GM10847 (cell line): ENCODE measurements around the gene YPEL2.

Experiments
- POLR2A ChIP-seq: IDR thresholded peaks from 2 replicates; pipeline ENCODE4 v1.6.1; 2011; ENCODE audit not compliant: insufficient read length; ENCODE audit errors: extremely low read depth

Gene YPEL2, protein sequence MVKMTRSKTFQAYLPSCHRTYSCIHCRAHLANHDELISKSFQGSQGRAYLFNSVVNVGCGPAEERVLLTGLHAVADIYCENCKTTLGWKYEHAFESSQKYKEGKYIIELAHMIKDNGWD

DNA sequence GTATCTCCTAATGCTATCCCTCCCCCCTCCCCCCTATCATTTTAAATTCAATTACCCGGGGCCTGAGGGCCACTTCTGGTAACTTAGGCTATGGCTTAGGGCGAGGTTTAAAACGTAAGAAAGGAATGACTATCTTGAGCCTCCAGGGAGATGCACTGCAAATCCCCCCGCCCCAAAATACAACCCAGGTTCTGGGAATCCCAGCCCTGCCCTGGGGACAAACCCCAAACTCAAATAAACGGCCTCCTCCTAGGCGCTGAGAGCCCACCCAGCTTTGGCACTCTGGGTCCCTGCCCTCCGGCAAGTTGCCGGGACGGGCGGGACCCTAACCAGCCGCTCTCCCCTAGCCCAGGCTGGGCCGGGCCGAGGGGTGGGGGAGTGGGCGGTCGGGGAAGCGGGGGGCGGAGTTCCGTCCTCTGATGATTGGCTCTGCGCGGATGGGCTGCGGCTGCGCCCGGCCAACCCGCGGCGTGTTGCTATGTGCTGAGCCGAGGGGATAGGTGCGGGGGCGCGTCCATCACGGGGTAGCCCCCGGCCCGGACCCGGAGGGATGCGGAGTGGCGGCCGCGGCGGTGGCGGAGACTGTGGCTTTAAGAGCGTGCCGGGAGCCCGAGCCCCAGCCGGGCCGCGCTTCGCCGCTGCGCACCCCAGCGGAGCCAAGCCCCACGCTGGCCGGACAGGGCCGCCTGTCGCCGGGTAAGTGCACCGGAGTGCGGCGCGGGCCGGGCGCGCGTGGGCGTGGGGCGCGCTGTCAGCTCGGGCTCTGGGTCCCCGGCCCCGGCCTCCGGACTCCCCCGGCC is at the start of gene YPEL2:
Gene YPEL2 (plus strand): TSS at position 527 of the 800 bp plus-strand sequence. CDS start 21,755 bp downstream, outside the sequence.
- TF ChIP-seq POLR2A: no peak

DNA sequence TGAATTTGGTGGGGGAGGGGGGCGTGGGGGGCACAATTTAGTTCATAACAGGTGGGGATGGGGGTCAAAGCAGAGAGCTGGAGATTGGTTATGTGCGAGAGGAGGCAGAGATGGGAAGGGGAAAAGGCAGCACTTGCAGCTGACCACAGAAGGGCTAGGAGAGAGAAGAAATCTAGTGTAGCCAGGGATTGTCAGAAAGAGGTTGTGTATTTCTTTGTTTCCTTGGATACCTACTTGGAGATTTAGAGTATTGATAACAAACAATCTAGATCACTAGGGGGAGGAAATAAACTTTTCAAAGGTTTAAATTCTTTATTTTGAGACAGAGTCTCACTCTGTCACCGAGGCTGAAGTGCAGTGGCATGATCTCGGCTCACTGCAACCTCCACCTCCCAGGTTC is 47.1 kb upstream of the YPEL2 start:
- no peak for TF ChIP-seq POLR2A

DNA sequence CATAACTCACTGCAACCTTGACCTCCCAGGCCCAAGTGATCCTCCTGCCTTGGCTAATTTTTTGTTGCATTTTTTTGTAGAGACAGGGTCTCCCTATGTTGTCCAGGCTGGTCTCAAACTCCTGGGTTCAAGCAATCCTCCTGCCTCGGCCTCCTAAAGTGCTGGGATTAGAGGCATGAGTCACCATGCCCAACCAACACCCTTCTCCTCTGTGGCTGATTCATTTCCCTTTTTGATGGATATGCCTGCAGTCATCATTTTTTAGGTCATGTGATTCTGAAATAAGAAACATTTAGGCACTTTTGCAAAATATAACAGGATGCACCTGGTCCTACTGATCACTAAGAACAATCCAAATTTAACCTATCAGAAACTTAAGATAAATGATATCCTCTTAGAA is 44.0 kb upstream of the YPEL2 start:
- TF ChIP-seq POLR2A: no peak

DNA sequence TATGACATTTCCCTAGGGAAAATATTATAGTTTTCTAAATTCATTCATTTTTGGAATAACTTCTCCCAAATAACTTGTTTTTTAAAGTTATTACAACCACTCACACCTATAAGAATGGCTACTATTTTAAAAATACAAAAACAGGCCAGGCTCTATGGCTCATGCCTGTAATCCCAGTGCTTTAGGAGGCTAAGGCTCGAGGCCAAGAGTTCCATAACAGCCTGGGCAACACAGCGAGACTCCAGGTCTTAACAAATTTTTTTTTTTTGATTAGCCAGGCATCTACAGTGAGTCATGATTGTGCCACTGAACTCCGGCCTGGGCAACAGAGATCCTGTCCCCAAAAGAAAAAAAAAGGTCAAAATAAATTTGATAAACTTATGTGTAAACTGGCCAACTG is 43.6 kb upstream of the YPEL2 start:
- TF ChIP-seq POLR2A: no peak

DNA sequence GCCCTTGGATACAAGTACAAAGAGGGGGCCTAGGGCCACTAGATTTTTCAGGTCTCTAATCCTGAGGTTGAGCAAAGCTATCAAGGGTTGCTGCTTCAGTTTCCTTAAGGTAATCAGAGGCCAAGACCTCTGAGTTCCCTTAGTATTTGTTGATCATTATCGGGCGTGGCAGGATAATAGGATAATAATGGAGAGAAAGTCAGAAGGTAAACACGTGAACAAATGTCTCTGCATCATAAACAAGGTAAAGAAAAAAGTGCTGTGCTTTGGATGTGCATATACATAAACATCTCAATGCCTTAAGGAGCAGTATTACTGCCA is 41.5 kb upstream of the YPEL2 start:
- TF ChIP-seq POLR2A: no peak

DNA sequence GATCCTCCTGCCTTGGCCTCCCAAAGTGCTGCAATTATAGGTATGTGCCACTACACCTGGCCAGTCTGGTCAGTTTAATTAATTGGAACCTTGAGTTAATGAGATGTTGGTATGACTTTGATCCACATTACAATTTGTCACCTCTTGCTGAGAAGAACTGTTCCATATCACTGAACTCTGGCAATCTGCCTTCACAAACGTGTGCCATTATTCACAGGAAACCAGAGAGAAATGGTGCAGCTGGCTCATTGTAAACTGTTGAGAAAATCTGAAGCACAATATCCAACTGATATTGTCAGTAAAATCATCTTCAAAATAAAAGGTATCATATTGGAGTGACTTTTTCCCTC is 39.3 kb upstream of the YPEL2 start:
- no peak for TF ChIP-seq POLR2A

DNA sequence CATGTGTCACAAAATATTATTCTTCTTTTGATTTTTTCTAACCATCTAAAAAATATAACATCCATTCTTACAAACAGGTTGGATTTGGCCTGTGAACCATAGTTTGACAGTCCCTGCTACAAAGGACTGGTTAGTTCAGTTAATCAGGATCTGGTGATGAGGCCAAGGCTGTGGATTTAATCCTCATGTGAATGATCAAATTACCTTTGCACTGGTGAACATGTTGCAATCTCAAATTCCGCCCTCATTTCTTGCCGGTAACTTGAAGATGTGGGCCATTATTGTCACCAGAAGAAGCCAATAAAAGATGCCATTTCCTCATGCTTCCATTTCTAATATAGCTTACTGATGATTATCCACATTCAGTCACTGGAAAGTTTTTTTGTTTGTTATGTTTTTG is 35.3 kb upstream of the YPEL2 start:
- no peak for TF ChIP-seq POLR2A

DNA sequence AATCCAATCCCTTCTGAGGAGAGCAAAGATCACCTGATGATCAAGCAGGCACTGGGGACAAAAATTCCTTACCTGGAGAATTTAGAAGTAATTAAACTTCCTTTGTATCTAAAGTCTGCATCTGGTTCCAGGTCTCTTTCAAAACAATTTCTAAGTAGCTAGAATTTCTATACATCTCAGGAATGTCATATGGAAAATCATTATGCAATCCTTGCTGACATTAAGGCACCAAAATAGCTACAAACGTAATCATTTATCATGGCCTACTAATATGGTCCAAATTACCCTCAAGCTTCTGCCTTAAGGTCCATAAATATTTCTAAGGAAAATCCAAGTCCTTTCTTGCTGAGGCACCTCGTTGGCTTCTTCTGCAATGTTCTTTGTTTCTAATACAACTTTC is 32.9 kb upstream of the YPEL2 start:
- no peak for TF ChIP-seq POLR2A

DNA sequence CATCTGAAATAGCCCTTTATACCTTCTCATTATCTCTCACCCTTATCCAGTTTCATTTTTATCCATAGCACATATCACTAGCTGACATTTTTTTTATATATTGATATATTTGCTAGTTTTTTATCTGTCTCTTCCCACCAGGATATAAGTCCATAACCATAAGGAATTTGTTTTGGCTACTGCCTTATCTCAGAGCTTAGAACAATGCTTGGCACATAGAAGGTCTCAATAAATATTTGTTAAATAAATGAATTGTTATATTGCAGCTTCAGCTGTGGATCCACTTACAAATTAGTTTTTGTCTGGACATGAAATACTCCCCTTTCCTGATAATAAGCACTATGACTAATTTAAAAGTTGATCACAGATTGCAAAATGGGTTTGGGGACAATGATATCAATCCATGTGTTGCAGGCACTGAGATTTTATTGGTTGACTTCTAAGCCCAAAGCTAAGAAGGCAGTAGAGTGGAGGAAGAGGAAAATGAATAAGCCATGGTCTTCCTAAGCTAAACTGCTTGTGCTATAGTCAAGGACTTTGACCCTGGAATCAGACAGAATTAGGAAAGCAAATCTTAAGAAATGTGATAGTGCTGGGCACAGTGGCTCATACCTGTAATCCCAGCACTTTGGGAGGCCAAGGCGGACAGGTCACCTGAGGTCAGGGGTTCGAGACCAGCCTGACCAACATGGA is 31.9 kb upstream of the YPEL2 start:
- no peak for TF ChIP-seq POLR2A

DNA sequence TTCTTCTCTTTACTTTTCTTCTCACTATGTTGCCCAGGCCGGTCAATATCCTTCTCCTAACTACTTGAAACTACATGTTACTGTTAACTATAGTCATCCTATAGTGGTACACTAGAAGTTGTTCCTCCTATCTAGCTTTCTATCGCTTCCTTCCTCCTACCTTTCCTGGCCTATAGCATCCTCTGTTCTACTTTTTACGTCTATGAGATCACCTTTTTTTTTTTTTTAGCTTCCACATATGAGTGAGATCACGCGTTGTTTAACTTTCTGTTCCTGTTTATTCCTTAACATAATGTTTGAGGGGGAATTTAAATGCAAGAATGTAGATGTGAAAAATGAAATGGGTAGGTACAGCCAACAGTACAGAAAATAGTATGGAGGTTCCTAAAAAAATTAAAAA is 30.5 kb upstream of the YPEL2 start:
- TF ChIP-seq POLR2A: no peak

DNA sequence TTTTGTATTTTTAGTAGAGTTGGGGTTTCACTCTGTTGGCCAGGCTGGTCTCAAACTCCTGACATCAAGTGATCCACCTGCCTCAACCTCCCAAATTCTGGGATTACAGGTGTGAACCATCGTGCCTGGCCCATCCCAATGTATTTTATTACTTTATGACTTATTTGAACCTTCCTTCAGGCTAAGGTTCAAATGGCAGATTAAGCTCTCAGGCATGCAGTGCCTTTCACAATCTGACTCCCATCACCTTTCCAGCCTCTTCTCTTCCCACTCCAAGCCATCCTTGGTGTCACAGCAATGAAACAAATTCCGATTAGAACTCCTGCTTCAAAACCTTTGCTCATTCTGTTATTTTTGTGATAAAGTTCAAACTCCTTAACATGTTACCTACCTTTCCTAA is 26.6 kb upstream of the YPEL2 start:
- no peak for TF ChIP-seq POLR2A

DNA sequence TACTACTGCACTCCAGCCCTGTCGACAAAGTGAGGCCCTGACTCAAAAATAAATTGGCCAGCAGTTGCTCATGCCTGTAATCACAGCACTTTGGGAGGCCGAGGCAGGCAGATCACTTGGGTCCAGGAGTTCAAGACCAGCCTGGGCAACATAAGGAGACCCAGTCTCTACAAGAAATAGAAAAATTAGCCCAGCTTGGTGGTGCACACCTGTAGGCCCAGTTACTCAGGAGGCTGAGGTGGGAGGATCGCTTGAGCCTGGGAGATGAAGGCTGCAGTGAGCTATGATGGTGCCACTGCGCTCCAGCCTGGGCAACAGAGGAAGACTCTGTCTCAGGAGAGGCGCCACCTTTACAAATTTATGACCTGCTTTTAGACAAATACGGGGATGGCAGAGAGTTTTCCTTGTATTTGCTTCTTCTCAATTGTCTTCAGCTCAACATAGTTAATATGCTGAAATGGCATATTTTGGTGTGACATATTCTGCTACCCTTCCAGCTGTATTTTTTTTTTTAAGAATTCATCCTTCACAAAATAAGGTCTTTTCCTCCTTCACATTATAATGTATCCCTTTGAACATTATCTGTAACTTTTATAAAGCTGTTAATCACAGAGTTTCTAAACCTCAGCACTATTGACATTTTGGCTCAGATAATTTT is 21.1 kb upstream of the YPEL2 start:
- TF ChIP-seq POLR2A: no peak

DNA sequence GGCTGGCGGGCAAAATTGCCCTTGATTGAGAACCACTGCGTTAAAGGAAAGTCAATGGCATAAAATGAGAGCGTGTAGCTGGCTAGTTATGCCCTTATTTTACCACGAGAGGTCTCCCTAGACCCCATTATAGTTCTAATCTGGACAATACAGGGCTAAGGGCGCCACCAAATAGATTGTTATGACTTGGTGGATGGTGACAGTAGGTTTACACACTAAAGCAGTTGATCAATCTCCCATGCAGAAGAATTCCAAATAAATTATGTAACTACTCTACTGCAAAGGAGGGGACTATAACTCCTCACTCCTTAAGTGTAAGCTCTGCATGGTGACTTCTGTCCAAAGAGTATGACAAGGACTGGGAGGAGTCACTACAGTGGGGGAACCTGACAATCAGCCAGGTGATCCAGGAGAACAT is 20.4 kb upstream of the YPEL2 start:
- TF ChIP-seq POLR2A: no peak

DNA sequence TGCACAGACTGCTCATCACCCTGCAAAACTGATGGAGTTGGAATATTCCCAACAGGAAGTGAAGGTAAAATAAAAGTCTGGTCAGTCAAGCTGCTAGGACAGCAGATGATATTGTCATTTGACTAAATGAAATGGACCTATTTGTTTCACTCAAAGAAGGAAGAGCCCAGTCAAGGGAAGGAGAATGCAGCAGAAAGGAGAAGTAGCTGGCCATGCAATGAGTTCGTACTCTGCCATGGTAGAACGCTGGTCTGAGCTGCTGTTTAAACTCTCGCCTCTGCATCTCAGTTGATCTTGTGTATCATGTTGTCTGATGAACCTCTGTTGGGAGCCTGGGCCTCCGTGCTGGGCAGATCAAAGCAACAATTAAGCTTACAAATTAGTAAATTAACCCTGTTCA is 15.6 kb upstream of the YPEL2 start:
- TF ChIP-seq POLR2A: no peak

DNA sequence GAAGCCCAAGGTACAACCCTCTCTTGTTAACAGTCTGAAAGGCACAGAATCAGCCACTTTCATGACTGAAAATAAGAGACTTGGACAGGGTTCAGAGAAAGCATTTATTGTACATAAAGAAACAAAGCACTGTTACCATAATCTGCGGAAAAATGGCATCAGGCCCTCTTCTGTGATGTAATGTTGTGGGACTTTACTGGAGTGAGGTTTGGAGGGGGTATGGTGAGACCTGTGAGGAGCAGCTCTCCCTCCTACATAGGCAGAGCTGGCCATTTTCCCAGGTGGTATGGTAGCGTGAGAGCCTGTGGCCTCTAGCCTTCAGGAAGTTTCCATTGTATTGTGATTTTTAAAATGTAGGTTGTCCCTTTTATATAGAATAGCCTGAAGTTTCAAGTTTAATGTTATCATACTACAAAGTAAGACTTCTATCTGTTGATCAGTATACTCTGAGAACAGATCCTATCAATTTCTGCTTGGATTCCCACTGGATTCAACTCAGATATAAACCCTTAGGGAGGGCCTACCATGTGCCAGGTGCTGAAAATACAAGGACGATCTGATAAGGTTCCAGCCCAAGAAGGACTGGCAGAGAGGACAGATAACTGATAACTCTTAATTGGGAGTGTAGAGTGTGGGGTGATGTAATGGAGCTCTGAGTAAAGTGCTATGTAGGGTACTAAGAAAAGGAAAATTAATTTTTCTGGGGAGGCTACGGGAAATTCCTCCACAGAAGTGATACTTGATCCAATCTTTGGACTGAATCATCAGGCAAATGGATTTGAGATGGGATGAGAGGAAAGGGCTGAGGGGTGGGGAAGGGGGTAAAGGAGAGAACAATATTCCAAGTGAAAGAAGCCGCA is 4.1 kb upstream of the YPEL2 start:
- no peak for TF ChIP-seq POLR2A
